ENCODE results near the gene ASTN2.

GRCh38 chr9:117340422-117340821, 74.4 kb downstream of the ASTN2 start:
- no peak for TF ChIP-seq ATF3 (IDR thresholded peaks at IDR 0.05)
- no peak for TF ChIP-seq REST (IDR thresholded peaks at IDR 0.05)
- TF ChIP-seq CTCF (IDR thresholded peaks at IDR 0.05; ENCODE audit: low read depth, low read length, missing input control), result no peak
- TF ChIP-seq, protein P1, sequence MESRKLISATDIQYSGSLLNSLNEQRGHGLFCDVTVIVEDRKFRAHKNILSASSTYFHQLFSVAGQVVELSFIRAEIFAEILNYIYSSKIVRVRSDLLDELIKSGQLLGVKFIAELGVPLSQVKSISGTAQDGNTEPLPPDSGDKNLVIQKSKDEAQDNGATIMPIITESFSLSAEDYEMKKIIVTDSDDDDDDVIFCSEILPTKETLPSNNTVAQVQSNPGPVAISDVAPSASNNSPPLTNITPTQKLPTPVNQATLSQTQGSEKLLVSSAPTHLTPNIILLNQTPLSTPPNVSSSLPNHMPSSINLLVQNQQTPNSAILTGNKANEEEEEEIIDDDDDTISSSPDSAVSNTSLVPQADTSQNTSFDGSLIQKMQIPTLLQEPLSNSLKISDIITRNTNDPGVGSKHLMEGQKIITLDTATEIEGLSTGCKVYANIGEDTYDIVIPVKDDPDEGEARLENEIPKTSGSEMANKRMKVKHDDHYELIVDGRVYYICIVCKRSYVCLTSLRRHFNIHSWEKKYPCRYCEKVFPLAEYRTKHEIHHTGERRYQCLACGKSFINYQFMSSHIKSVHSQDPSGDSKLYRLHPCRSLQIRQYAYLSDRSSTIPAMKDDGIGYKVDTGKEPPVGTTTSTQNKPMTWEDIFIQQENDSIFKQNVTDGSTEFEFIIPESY (IDR thresholded peaks at IDR 0.05), result no peak
- TF ChIP-seq RAD21 (IDR thresholded peaks at IDR 0.05), result no peak
- TF ChIP-seq TAF1 (conservative IDR thresholded peaks at IDR 0.05), result no peak
- no peak for TF ChIP-seq MAX (IDR thresholded peaks at IDR 0.05)
- no peak for TF ChIP-seq JUND (IDR thresholded peaks at IDR 0.05)
- no peak for TF ChIP-seq RXRA (IDR thresholded peaks at IDR 0.05)
- TF ChIP-seq YY1 (IDR thresholded peaks at IDR 0.05), result no peak
- TF ChIP-seq EGR1 (IDR thresholded peaks at IDR 0.05; ENCODE audit: low read depth in 2 of 2), result no peak
- TF ChIP-seq GABPA (IDR thresholded peaks at IDR 0.05 in 1 of 2, conservative IDR thresholded peaks at IDR 0.05 in 1 of 2), result no peak
- TF ChIP-seq FOXA1 (IDR thresholded peaks at IDR 0.05), result no peak

All from liver (tissue), 3 donors.